Activated T-cell treated with anti-CD3 and anti-CD28 coated beads, Interleukin-2, amount 50 U/mL, for 24 hours (primary cell): ENCODE data around the gene CATSPER1.

Source experiments
- DNase-seq: peaks from one replicate; pipeline ENCODE4 v3.0.0-alpha.2; 2020
- H3K27ac Mint-ChIP-seq: 2 replicates; pipeline ENCODE4 v1.8.0; 2020; ENCODE audit warnings: mild to moderate bottlenecking, mixed read lengths
- H3K27me3 Mint-ChIP-seq: 2 replicates; pipeline ENCODE4 v1.8.0; 2020; ENCODE audit warnings: mixed read lengths
- H3K36me3 Mint-ChIP-seq: 2 replicates; pipeline ENCODE4 v1.8.0; 2020; ENCODE audit warnings: low read depth, mixed read lengths
- H3K4me1 Mint-ChIP-seq: 2 replicates; pipeline ENCODE4 v1.8.0; 2020; ENCODE audit warnings: low read depth, mixed read lengths
- H3K4me3 Mint-ChIP-seq: 2 replicates; pipeline ENCODE4 v1.8.0; 2020; ENCODE audit warnings: mild to moderate bottlenecking, moderate library complexity, mixed read lengths
- H3K9me3 Mint-ChIP-seq: 2 replicates; pipeline ENCODE4 v1.8.0; 2020; ENCODE audit warnings: mixed read lengths

Gene CATSPER1

GRCh38 chr11:66026017-66026529 lies at the start of gene CATSPER1:
Gene CATSPER1 (minus strand): TSS chr11:66026479. CDS start chr11:66026379, 100 bp downstream.
- DNase-seq = no peak
- Mint-ChIP-seq H3K27me3 (peaks cover 5% of the 10 kb centered on the region), H3K4me1 (peaks cover 13% of the 10 kb centered on the region), H3K4me3 (no peak within 1 kb of the TSS), H3K9me3 (no peaks in the 10 kb centered on the region), H3K27ac (no peak within 1 kb of the TSS), H3K36me3 (no peaks in the 10 kb centered on the region)

GRCh38 chr11:66075273-66075672 lies 49.0 kb upstream of the CATSPER1 start:
- peaks cover 78% of the 10 kb centered on the region for H3K4me1 Mint-ChIP-seq
- peaks cover 88% of the 10 kb centered on the region for H3K36me3 Mint-ChIP-seq
- H3K4me3 Mint-ChIP-seq = no peak overlapping the region
- H3K9me3 Mint-ChIP-seq = no peaks in the 10 kb centered on the region
- H3K27ac Mint-ChIP-seq = peak overlapping the region; percentile 63
- H3K27me3 Mint-ChIP-seq = no peaks in the 10 kb centered on the region
- DNase-seq = no peak

- no peak overlapping the region for H3K4me3 Mint-ChIP-seq
- H3K4me1 Mint-ChIP-seq = peaks cover 71% of the 10 kb centered on the region
- peak overlapping the region; percentile 57 for H3K27ac Mint-ChIP-seq
- peaks cover 80% of the 10 kb centered on the region for H3K36me3 Mint-ChIP-seq
- DNase-seq = peak; percentile 38
- no peaks in the 10 kb centered on the region for H3K9me3 Mint-ChIP-seq
- H3K27me3 Mint-ChIP-seq = no peaks in the 10 kb centered on the region
Measured at GRCh38 chr11:66073669-66074068, 47.4 kb upstream of the CATSPER1 start.

GRCh38 chr11:66072518-66072917 lies 46.2 kb upstream of the CATSPER1 start:
- H3K27me3 Mint-ChIP-seq = no peaks in the 10 kb centered on the region
- DNase-seq = no peak
- H3K4me3 Mint-ChIP-seq = peak overlapping the region; percentile 86
- H3K27ac Mint-ChIP-seq = peak overlapping the region; percentile 90
- H3K4me1 Mint-ChIP-seq = peaks cover 72% of the 10 kb centered on the region
- no peaks in the 10 kb centered on the region for H3K9me3 Mint-ChIP-seq
- H3K36me3 Mint-ChIP-seq = peaks cover 82% of the 10 kb centered on the region

GRCh38 chr11:66072081-66072480 lies 45.8 kb upstream of the CATSPER1 start:
- H3K27ac Mint-ChIP-seq = peak overlapping the region; percentile 90
- peaks cover 82% of the 10 kb centered on the region for H3K36me3 Mint-ChIP-seq
- no peaks in the 10 kb centered on the region for H3K9me3 Mint-ChIP-seq
- H3K4me1 Mint-ChIP-seq = peaks cover 72% of the 10 kb centered on the region
- H3K4me3 Mint-ChIP-seq = peak overlapping the region; percentile 86
- DNase-seq = no peak
- H3K27me3 Mint-ChIP-seq = no peaks in the 10 kb centered on the region

- peak overlapping the region; percentile 90 for H3K27ac Mint-ChIP-seq
- no peaks in the 10 kb centered on the region for H3K27me3 Mint-ChIP-seq
- peaks cover 82% of the 10 kb centered on the region for H3K36me3 Mint-ChIP-seq
- H3K4me1 Mint-ChIP-seq = peaks cover 72% of the 10 kb centered on the region
- H3K4me3 Mint-ChIP-seq = peak overlapping the region; percentile 86
- H3K9me3 Mint-ChIP-seq = no peaks in the 10 kb centered on the region
- DNase-seq = peak; percentile 34
Measured at GRCh38 chr11:66071381-66071801, 45.1 kb upstream of the CATSPER1 start.

- Mint-ChIP-seq H3K4me3 (peak overlapping the region; percentile 86), H3K27ac (peak overlapping the region; percentile 90), H3K4me1 (peaks cover 72% of the 10 kb centered on the region), H3K9me3 (no peaks in the 10 kb centered on the region), H3K36me3 (peaks cover 82% of the 10 kb centered on the region), H3K27me3 (no peaks in the 10 kb centered on the region)
- peak; percentile 60 for DNase-seq
Measured at GRCh38 chr11:66070604-66071380, 44.5 kb upstream of the CATSPER1 start.

GRCh38 chr11:66069715-66070603 lies 43.7 kb upstream of the CATSPER1 start, which contains the start of gene PACS1:
Gene PACS1 (plus strand): TSS chr11:66070272. CDS start chr11:66070487, 215 bp downstream.
- peaks cover 82% of the 10 kb centered on the region for H3K36me3 Mint-ChIP-seq
- no peaks in the 10 kb centered on the region for H3K27me3 Mint-ChIP-seq
- H3K27ac Mint-ChIP-seq = peak within 1 kb of the TSS; percentile 94
- H3K4me3 Mint-ChIP-seq = peak within 1 kb of the TSS; percentile 86
- peaks cover 73% of the 10 kb centered on the region for H3K4me1 Mint-ChIP-seq
- H3K9me3 Mint-ChIP-seq = no peaks in the 10 kb centered on the region
- peak; percentile 86 for DNase-seq

- DNase-seq = peak; percentile 45
- Mint-ChIP-seq H3K9me3 (no peaks in the 10 kb centered on the region), H3K27me3 (no peaks in the 10 kb centered on the region), H3K4me3 (peak overlapping the region; percentile 73), H3K36me3 (peaks cover 84% of the 10 kb centered on the region), H3K4me1 (peaks cover 71% of the 10 kb centered on the region), H3K27ac (peak overlapping the region; percentile 94)
Measured at GRCh38 chr11:66068923-66069714, 42.8 kb upstream of the CATSPER1 start.

- peak; percentile 81 for DNase-seq
- peak overlapping the region; percentile 19 for H3K4me3 Mint-ChIP-seq
- peaks cover 73% of the 10 kb centered on the region for H3K4me1 Mint-ChIP-seq
Measured at GRCh38 chr11:66068154-66068821, 42.0 kb upstream of the CATSPER1 start.

GRCh38 chr11:66067640-66068039 lies 41.4 kb upstream of the CATSPER1 start:
- Mint-ChIP-seq H3K4me3 (no peak overlapping the region), H3K4me1 (peaks cover 73% of the 10 kb centered on the region), H3K27ac (peak overlapping the region; percentile 94), H3K9me3 (no peaks in the 10 kb centered on the region), H3K36me3 (peaks cover 85% of the 10 kb centered on the region), H3K27me3 (no peaks in the 10 kb centered on the region)
- DNase-seq = no peak

More at GRCh38 chr11:66068154-66068821, 42.0 kb upstream of the CATSPER1 start:
- Mint-ChIP-seq H3K27ac (peak overlapping the region; percentile 94), H3K9me3 (no peaks in the 10 kb centered on the region), H3K36me3 (peaks cover 85% of the 10 kb centered on the region), H3K27me3 (no peaks in the 10 kb centered on the region)

GRCh38 chr11:66066751-66067150 lies 40.5 kb upstream of the CATSPER1 start:
- Mint-ChIP-seq H3K4me3 (no peak overlapping the region), H3K4me1 (peaks cover 68% of the 10 kb centered on the region), H3K36me3 (peaks cover 83% of the 10 kb centered on the region), H3K27ac (peak overlapping the region; percentile 94), H3K9me3 (no peaks in the 10 kb centered on the region), H3K27me3 (no peaks in the 10 kb centered on the region)
- no peak for DNase-seq

GRCh38 chr11:66064571-66064970 lies 38.3 kb upstream of the CATSPER1 start:
- H3K36me3 Mint-ChIP-seq = peaks cover 97% of the 10 kb centered on the region
- no peak for DNase-seq
- no peak overlapping the region for H3K4me3 Mint-ChIP-seq
- H3K27ac Mint-ChIP-seq = peak overlapping the region; percentile 69
- H3K9me3 Mint-ChIP-seq = no peaks in the 10 kb centered on the region
- H3K4me1 Mint-ChIP-seq = peaks cover 81% of the 10 kb centered on the region
- no peaks in the 10 kb centered on the region for H3K27me3 Mint-ChIP-seq
